SK-N-SH (cell line): ENCODE measurements around the gene GALNT5. TPM values are rescaled to one million over a fixed set of nuclear protein-coding genes. Genes with fewer than 3 reads are reported as not detected.

Experiments used
- CTCF ChIA-PET: fragments of 300-600, 350-600 bp; formaldehyde crosslinking; extraction: SDS; loops from one replicate; lab custom pipeline; 2021; lab: Yijun Ruan, JAX
- POLR2A ChIA-PET: fragments of 350-600 bp; sonication (Branson Sonifier 250); formaldehyde crosslinking; extraction: SDS; loops from one replicate; lab custom pipeline; 2020; ENCODE audit warnings: antibody characterized with exemption, inconsistent platforms; lab: Yijun Ruan, JAX
- DNase-seq: peaks from one replicate; pipeline ENCODE4 v3.0.0; 2012
- H2AFZ ChIP-seq: fragments of 200-600 bp; sonication (generic); 2 replicates; pipeline ENCODE4 v1.8.1; 2016; ENCODE audit warnings: antibody characterized with exemption, mild to moderate bottlenecking, low read depth
- H3F3A ChIP-seq: fragments of 200-600 bp; sonication (generic); replicated peaks from 2 replicates; pipeline ENCODE3; 2016; ENCODE audit warnings: antibody characterized with exemption, mild to moderate bottlenecking; ENCODE audit not compliant: insufficient read depth
- H3K27ac ChIP-seq, 2 experiments: fragments of 200-500 bp in 1 of 2; fragments of 200-600 bp in 1 of 2; sonication (Bioruptor generic) in 1 of 2; sonication (generic), shearing (Covaris generic) in 1 of 2; 2 replicates each; pipeline versions ENCODE4 v1.5.1 to v1.6.1; 2014 to 2016; ENCODE audit warnings: low read depth in 2 of 2, inconsistent platforms in 1 of 2, low read length in 1 of 2, mild to moderate bottlenecking in 1 of 2, mixed read lengths in 1 of 2
- H3K27me3 ChIP-seq: fragments of 200-600 bp; sonication (generic), shearing (Covaris generic); 2 replicates; pipeline ENCODE4 v1.6.1; 2016; ENCODE audit warnings: mixed run types; ENCODE audit not compliant: insufficient read depth
- H3K36me3 ChIP-seq, 2 experiments: fragments of 200-500 bp in 1 of 2; fragments of 200-600 bp in 1 of 2; sonication (Bioruptor generic) in 1 of 2; sonication (generic) in 1 of 2; replicated peaks in 1 of 2; 2 replicates each; pipeline versions ENCODE3 to v1.5.1; 2014 to 2016; ENCODE audit warnings: low read length in 1 of 2, mild to moderate bottlenecking in 1 of 2; ENCODE audit not compliant: insufficient read depth in 2 of 2, control insufficient read depth in 1 of 2
- H3K4me1 ChIP-seq, 2 experiments: fragments of 200-500 bp in 1 of 2; fragments of 200-600 bp in 1 of 2; sonication (Bioruptor generic) in 1 of 2; sonication (generic), shearing (Covaris generic) in 1 of 2; 2 replicates each; pipeline versions ENCODE4 v1.5.1 to v1.6.1; 2014 to 2016; ENCODE audit warnings: low read depth in 1 of 2, low read length in 1 of 2, mixed run types in 1 of 2; ENCODE audit not compliant: insufficient read depth in 2 of 2, control insufficient read depth in 1 of 2
- H3K4me2 ChIP-seq: fragments of 200-600 bp; sonication (generic), shearing (Covaris generic); 2 replicates; pipeline ENCODE4 v1.6.1; 2017; ENCODE audit warnings: mixed run types
- H3K4me3 ChIP-seq, 2 experiments: fragments of 200-500 bp in 1 of 2; fragments of 200-600 bp in 1 of 2; sonication (Bioruptor generic) in 1 of 2; sonication (generic), shearing (Covaris generic) in 1 of 2; 2 replicates each; pipeline versions ENCODE4 v1.5.1 to v1.8.1; 2014 to 2016; ENCODE audit warnings: low read depth in 2 of 2, inconsistent platforms in 1 of 2, low read length in 1 of 2, mild to moderate bottlenecking in 1 of 2, mixed read lengths in 1 of 2, moderate library complexity in 1 of 2
- H3K79me2 ChIP-seq: fragments of 200-600 bp; sonication (generic); 2 replicates; pipeline ENCODE4 v1.8.1; 2017; ENCODE audit warnings: mild to moderate bottlenecking; ENCODE audit not compliant: insufficient read depth
- H3K9ac ChIP-seq: fragments of 200-600 bp; sonication (generic); 2 replicates; pipeline ENCODE4 v1.6.1; 2017; ENCODE audit warnings: mixed run types
- H3K9me2 ChIP-seq: fragments of 200-600 bp; sonication (generic); 2 replicates; pipeline ENCODE4 v1.6.1; 2017; ENCODE audit warnings: mixed run types
- H3K9me3 ChIP-seq: fragments of 200-600 bp; sonication (generic); 2 replicates; pipeline ENCODE4 v1.6.1; 2017; ENCODE audit warnings: mixed run types, mild to moderate bottlenecking, moderate library complexity
- H4K20me1 ChIP-seq: fragments of 200-600 bp; sonication (generic); 2 replicates; pipeline ENCODE4 v1.6.1; 2017; ENCODE audit warnings: mild to moderate bottlenecking, mixed run types; ENCODE audit not compliant: insufficient read depth
- CTCF ChIP-seq: fragments of 200-600 bp; sonication (generic); IDR thresholded peaks from 2 replicates; pipeline ENCODE4 v1.6.1; 2017; ENCODE audit warnings: antibody characterized with exemption, mild to moderate bottlenecking, moderate library complexity
- ELF1 ChIP-seq: IDR thresholded peaks from 2 replicates; pipeline ENCODE4 v1.4.0; 2012
- GATA2 ChIP-seq: sonication (generic); formaldehyde crosslinking; IDR thresholded peaks from 2 replicates; pipeline ENCODE4 v1.5.0; 2020; ENCODE audit warnings: mild to moderate bottlenecking, missing genetic modification reagents
- MEF2A ChIP-seq: IDR thresholded peaks from 2 replicates; pipeline ENCODE4 v1.4.0; 2012; ENCODE audit warnings: low read depth, borderline replicate concordance
- NFIC ChIP-seq: IDR thresholded peaks from 2 replicates; pipeline ENCODE4 v1.4.0; 2012; ENCODE audit warnings: borderline replicate concordance
- RAD21 ChIP-seq: IDR thresholded peaks from 2 replicates; pipeline ENCODE4 v1.6.1; 2012; ENCODE audit warnings: mild to moderate bottlenecking, low read length
- REST ChIP-seq: IDR thresholded peaks from 2 replicates; pipeline ENCODE4 v1.6.1; 2012; ENCODE audit warnings: mild to moderate bottlenecking, low read depth, low read length, moderate library complexity
- SMC3 ChIP-seq: IDR thresholded peaks from 2 replicates; pipeline ENCODE4 v1.6.1; 2012; ENCODE audit warnings: low read depth, low read length, improper control_type of control experiment
- USF1 ChIP-seq: IDR thresholded peaks from 2 replicates; pipeline ENCODE4 v1.4.0; 2012; ENCODE audit warnings: low read depth, borderline replicate concordance
- YY1 ChIP-seq: IDR thresholded peaks from 2 replicates; pipeline ENCODE4 v1.4.0; 2012; ENCODE audit warnings: low read depth, mild to moderate bottlenecking
- ZBTB33 ChIP-seq: IDR thresholded peaks from 2 replicates; pipeline ENCODE4 v1.4.0; 2012; ENCODE audit warnings: low read depth, borderline replicate concordance
- WGBS: methylation state at CpG from one replicate; pipeline ENCODE4 v1.1.6; 2017; ENCODE audit warnings: low lambda C conversion rate; 5-methylcytosine and 5-hydroxymethylcytosine counted together
- polyA plus RNA-seq, 3 experiments: library from polyadenylated mRNA; depleted of rRNA; stranded (reverse); fragments of >200 nt; gene quantifications; 2 replicates each; pipeline ENCODE4 v1.2.3, GENCODE V29; 2012
- TF ChIP-seq, protein P1 (sequence below): IDR thresholded peaks from 2 replicates; pipeline ENCODE4; 2012

GALNT5 gene
- polyA plus RNA-seq, 1 of the 3 experiments (the other 2 are of a cell fraction), result 10.4 TPM

GRCh38 chr2:157327621-157328500, 70.4 kb downstream of the GALNT5 start:
- Histone ChIP-seq H3K4me3 (0 out of 4 replicates have a peak overlapping the region, but pooled peaks of 1 of the 2 experiments have one; percentile 22), H3K36me3 (no peaks in the 10 kb centered on the region), H3K9me2 (no peaks in the 10 kb centered on the region), H3K9ac (no peak overlapping the region), H3K9me3 (no peaks in the 10 kb centered on the region), H2AFZ (no peak overlapping the region), H3K4me2 (no peak overlapping the region), H3K79me2 (no peaks in the 10 kb centered on the region), H3K27me3 (peaks cover 31% of the 10 kb centered on the region; the same call in 1 of the 2 replicates), H4K20me1 (no peaks in the 10 kb centered on the region), H3F3A (no peaks in the 10 kb centered on the region), H3K4me1 (no peaks in the 10 kb centered on the region), H3K27ac (no peak overlapping the region)
- POLR2A ChIA-PET, result no interaction called here
- WGBS, result 8% methylated on average over 11 of the region's 11 CpGs
- TF ChIP-seq SMC3, result peak; percentile 48
- TF ChIP-seq, protein P1, sequence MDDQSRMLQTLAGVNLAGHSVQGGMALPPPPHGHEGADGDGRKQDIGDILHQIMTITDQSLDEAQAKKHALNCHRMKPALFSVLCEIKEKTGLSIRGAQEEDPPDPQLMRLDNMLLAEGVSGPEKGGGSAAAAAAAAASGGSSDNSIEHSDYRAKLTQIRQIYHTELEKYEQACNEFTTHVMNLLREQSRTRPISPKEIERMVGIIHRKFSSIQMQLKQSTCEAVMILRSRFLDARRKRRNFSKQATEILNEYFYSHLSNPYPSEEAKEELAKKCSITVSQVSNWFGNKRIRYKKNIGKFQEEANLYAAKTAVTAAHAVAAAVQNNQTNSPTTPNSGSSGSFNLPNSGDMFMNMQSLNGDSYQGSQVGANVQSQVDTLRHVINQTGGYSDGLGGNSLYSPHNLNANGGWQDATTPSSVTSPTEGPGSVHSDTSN, result no peak
- TF ChIP-seq GATA2 (CRISPR knock-in tag), result no peak
- TF ChIP-seq ZBTB33, result no peak
- TF ChIP-seq USF1, result no peak
- TF ChIP-seq RAD21, result peak; percentile 57
- TF ChIP-seq CTCF, result peak; percentile 89
- no peak for TF ChIP-seq YY1
- TF ChIP-seq ELF1, result no peak
- no peak for TF ChIP-seq NFIC
- CTCF ChIA-PET, result interaction anchor here (0.5 to 5.6 kb wide), 28 partner anchors 8 to 1951 kb away, joined by 3 to 67 read pairs (median 4); no protein-coding TSS in a partner anchor
- DNase-seq, result peak; percentile 53

DNA sequence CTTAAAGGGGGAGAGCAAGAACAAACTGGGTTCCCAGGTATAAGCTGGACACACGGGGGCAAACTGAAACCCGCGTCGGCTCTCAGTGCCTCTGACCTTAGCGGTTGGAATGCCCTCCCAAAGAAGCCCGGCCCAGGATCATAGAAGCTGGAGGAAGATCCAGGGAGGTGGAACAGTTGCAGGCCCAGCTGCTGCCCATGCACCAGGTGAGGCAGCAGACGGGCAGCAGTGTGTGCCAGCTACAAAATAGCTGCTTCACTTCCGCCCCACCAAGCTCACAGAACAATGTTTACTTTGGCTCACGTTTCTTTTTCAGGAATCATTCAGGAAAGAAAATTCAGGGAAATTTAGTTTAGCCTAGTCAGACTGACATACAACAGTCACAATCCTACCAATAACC, 72.0 kb downstream of the GALNT5 start:
- Histone ChIP-seq H3K4me3 (no peak overlapping the region), H3K79me2 (no peaks in the 10 kb centered on the region), H3K9me3 (no peaks in the 10 kb centered on the region), H3K4me1 (no peaks in the 10 kb centered on the region)
- 0% methylated on average over 4 of the region's 9 CpGs for WGBS
- TF ChIP-seq ZBTB33 (no peak), REST (no peak), MEF2A (no peak)
- TF ChIP-seq, all 33 proteins: peak for 0
- no peak for DNase-seq
- no peak overlapping the region for H3K4me2 ChIP-seq
- H3K9me2 ChIP-seq, result no peaks in the 10 kb centered on the region
- no peaks in the 10 kb centered on the region for H3K36me3 ChIP-seq
- H3K9ac ChIP-seq, result no peak overlapping the region
- H3K27ac ChIP-seq, result no peak overlapping the region
- POLR2A ChIA-PET, result no interaction called here
- no peak overlapping the region for H2AFZ ChIP-seq
- H3K27me3 ChIP-seq, result peaks cover 23% of the 10 kb centered on the region; the same call in 1 of the 2 replicates
- no peaks in the 10 kb centered on the region for H3F3A ChIP-seq
- no peaks in the 10 kb centered on the region for H4K20me1 ChIP-seq
- CTCF ChIA-PET, result no interaction called here
